ENCODE data around the gene COL4A6. TPM values are rescaled to one million over a fixed set of nuclear protein-coding genes. Genes with fewer than 3 reads are reported as not detected.

The COL4A6 gene
- total and polyA plus RNA-seq, 10 of the 15 experiments (the other 5 are each of a cell fraction or from before 2014, with no cell fraction given) = 0.02 to 0.56 (median 0.05) TPM; not detected in 3

DNA sequence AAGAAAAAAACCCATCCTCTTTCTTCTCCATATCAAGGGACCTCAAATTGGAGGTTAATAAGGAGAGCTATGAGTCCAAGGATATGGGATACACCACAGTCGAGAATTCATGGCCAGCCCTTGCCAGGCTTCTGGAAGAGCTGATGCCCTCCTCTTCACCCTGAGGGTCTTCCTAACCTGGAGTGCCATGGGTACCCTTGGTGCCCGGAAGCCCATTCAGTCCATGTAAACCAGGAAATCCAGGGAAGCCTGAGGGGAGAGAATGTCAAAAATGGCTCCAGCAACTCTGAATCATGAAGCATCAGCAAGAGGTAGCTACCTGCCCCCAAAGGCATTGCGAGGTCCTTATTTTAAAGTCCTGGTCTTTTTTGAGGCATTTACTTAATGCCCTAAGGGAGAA is 268.5 kb downstream of the COL4A6 start (continued):
- TF ChIP-seq, protein P1, sequence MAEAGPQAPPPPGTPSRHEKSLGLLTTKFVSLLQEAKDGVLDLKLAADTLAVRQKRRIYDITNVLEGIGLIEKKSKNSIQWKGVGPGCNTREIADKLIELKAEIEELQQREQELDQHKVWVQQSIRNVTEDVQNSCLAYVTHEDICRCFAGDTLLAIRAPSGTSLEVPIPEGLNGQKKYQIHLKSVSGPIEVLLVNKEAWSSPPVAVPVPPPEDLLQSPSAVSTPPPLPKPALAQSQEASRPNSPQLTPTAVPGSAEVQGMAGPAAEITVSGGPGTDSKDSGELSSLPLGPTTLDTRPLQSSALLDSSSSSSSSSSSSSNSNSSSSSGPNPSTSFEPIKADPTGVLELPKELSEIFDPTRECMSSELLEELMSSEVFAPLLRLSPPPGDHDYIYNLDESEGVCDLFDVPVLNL (IDR thresholded peaks at IDR 0.05; ENCODE audit: low read depth, low read length) = no peak
- TF ChIP-seq, protein P2, sequence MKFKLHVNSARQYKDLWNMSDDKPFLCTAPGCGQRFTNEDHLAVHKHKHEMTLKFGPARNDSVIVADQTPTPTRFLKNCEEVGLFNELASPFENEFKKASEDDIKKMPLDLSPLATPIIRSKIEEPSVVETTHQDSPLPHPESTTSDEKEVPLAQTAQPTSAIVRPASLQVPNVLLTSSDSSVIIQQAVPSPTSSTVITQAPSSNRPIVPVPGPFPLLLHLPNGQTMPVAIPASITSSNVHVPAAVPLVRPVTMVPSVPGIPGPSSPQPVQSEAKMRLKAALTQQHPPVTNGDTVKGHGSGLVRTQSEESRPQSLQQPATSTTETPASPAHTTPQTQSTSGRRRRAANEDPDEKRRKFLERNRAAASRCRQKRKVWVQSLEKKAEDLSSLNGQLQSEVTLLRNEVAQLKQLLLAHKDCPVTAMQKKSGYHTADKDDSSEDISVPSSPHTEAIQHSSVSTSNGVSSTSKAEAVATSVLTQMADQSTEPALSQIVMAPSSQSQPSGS (IDR thresholded peaks at IDR 0.05; ENCODE audit: low read length) = no peak
- no peak for TF ChIP-seq MEF2B (IDR thresholded peaks at IDR 0.05; ENCODE audit: partially characterized antibody, poor library complexity, severe bottlenecking)
- TF ChIP-seq JUNB (IDR thresholded peaks at IDR 0.05) = no peak

DNA sequence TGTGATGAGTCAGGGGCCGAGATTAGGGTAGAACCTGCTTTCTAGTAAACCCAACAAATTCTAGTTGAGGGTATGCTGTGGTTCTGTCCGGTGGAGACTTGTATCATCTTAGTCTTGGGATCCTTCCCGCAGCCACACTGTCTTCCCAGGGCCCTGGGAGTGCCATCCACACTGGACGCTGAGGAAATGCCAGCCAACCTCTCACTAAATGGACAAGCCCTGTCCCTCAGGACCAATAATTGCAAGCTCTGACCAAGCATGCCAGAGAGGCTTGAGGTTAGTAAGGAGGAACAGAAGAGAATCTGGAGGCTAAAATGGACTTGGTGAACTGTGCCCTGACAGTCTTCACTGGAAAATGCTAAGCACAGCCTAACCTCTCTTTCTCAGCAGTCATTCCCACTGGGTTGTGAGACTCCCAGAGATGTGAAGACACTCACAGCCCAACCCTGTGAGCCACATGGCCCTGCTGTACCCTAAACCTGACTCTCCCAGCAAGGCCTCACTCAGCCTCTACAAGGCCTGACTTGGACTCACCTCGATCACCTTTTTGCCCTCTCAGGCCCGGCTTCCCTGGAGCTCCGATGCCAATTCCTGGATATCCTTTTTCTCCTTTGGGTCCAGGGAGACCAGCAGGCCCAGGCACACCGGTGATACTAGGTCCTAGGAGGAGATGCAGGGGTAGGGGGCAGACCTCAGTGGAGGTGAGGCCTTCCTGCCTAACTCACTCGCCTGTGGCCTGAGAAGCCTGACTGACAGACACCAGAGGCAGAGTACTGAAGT is 269.1 kb downstream of the COL4A6 start:
- in situ Hi-C loops (cut with MboI) = no loop called here
- ChIA-PET SMC1A (ENCODE audit: uncharacterized antibody, unreplicated experiment) (no interaction called here), POLR2A (no interaction called here), RAD21 (ENCODE audit: unreplicated experiment) (no interaction called here), CTCF (no interaction called here)
- Histone ChIP-seq H3K4me1 (ENCODE audit: control insufficient read depth, insufficient read depth, low read length) (no peaks in the 10 kb centered on the region), H3K79me2 (ENCODE audit: control insufficient read depth, insufficient read depth, low read length) (no peaks in the 10 kb centered on the region), H3K4me3 (no peak overlapping the region), H3K9me3 (replicated peaks; ENCODE audit: control insufficient read depth, insufficient read depth, low read length) (no peaks in the 10 kb centered on the region), H3K27ac (ENCODE audit: control insufficient read depth, insufficient read depth) (no peak overlapping the region), H3K4me2 (ENCODE audit: control insufficient read depth, insufficient read depth) (no peak overlapping the region), H2AFZ (ENCODE audit: control insufficient read depth, low read depth, low read length) (no peak overlapping the region), H3K27me3 (replicated peaks in 1 of 2; ENCODE audit: control insufficient read depth in 2 of 2, insufficient read depth in 2 of 2, low read length in 1 of 2) (no peaks in the 10 kb centered on the region), H3K36me3 (ENCODE audit: control insufficient read depth in 2 of 2, insufficient read depth in 2 of 2, low read length in 1 of 2) (no peaks in the 10 kb centered on the region), H3K9ac (ENCODE audit: control insufficient read depth, insufficient read depth, low read length) (no peak overlapping the region), H4K20me1 (ENCODE audit: control insufficient read depth, insufficient read depth) (no peaks in the 10 kb centered on the region)
- FAIRE-seq = no peak
- 33% methylated on average over 9 of the region's 9 CpGs for WGBS (ENCODE audit: insufficient coverage, insufficient replicate concordance, low lambda C conversion rate, missing lambda C conversion rate)
- no peak for DNase-seq (ENCODE audit: low read depth, low spot score)
- no TSS peak for BruUV-seq (replicated peaks)
- intact Hi-C loops (cut with micrococcal nuclease; ENCODE audit: unreplicated experiment) = no loop called here
- no peak for ATAC-seq
- TF ChIP-seq RBBP5 (conservative IDR thresholded peaks at IDR 0.05) = no peak
- no peak for TF ChIP-seq NFYB (IDR thresholded peaks at IDR 0.05; ENCODE audit: insufficient read depth, low read depth, low read length)
- TF ChIP-seq NFXL1 (IDR thresholded peaks at IDR 0.05; ENCODE audit: borderline replicate concordance) = no peak
- no peak for TF ChIP-seq TBL1XR1 (IDR thresholded peaks at IDR 0.05; ENCODE audit: low read depth, low read length)
- no peak for TF ChIP-seq JUND (IDR thresholded peaks at IDR 0.05; ENCODE audit: low read depth, low read length)
- no peak for TF ChIP-seq MEF2B (IDR thresholded peaks at IDR 0.05; ENCODE audit: partially characterized antibody, poor library complexity, severe bottlenecking)
- TF ChIP-seq MYB (IDR thresholded peaks at IDR 0.05; ENCODE audit: borderline replicate concordance, low read depth, low read length) = no peak
- TF ChIP-seq NR2C1 (IDR thresholded peaks at IDR 0.05) = no peak
- TF ChIP-seq SMAD5 (IDR thresholded peaks at IDR 0.05; ENCODE audit: low read depth) = no peak
- TF ChIP-seq SUZ12 (IDR thresholded peaks at IDR 0.05; ENCODE audit: unreplicated experiment) = no peak
- no peak for TF ChIP-seq KDM1A (IDR thresholded peaks at IDR 0.05; ENCODE audit: borderline replicate concordance)
- TF ChIP-seq, protein P3, sequence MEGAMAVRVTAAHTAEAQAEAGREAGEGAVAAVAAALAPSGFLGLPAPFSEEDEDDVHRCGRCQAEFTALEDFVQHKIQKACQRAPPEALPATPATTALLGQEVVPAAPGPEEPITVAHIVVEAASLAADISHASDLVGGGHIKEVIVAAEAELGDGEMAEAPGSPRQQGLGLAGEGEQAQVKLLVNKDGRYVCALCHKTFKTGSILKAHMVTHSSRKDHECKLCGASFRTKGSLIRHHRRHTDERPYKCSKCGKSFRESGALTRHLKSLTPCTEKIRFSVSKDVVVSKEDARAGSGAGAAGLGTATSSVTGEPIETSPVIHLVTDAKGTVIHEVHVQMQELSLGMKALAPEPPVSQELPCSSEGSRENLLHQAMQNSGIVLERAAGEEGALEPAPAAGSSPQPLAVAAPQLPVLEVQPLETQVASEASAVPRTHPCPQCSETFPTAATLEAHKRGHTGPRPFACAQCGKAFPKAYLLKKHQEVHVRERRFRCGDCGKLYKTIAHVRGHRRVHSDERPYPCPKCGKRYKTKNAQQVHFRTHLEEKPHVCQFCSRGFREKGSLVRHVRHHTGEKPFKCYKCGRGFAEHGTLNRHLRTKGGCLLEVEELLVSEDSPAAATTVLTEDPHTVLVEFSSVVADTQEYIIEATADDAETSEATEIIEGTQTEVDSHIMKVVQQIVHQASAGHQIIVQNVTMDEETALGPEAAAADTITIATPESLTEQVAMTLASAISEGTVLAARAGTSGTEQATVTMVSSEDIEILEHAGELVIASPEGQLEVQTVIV (IDR thresholded peaks at IDR 0.05; ENCODE audit: borderline replicate concordance, partially characterized antibody) = no peak
